ENCODE data around the gene TRERF1. TPM values are rescaled to one million over a fixed set of nuclear protein-coding genes. Genes with fewer than 3 reads are reported as not detected.

The TRERF1 gene
- polyA plus RNA-seq, 3 donors = 0.58 to 10.0 (median 2.0) TPM

GRCh38 chr6:42236682-42237473 is 214.8 kb downstream of the TRERF1 start:
- Histone ChIP-seq H3K4me2 (replicated peaks; ENCODE audit: extremely low read depth, low read length, poor library complexity, severe bottlenecking) (no peak overlapping the region), H3K9me3 (replicated peaks in 1 of 2; ENCODE audit: control insufficient read depth in 1 of 2, insufficient read depth in 1 of 2, low read length in 2 of 2) (no peaks in the 10 kb centered on the region), H3K79me2 (ENCODE audit: insufficient read depth, low read length) (no peaks in the 10 kb centered on the region), H2AFZ (ENCODE audit: insufficient read depth, low read depth, low read length, poor library complexity, severe bottlenecking) (no peak overlapping the region), H3K4me1 (ENCODE audit: control insufficient read depth in 1 of 2, insufficient read depth in 2 of 2, low read length in 2 of 2) (no peaks in the 10 kb centered on the region), H3K36me3 (replicated peaks in 1 of 2; ENCODE audit: control insufficient read depth in 1 of 2, insufficient read depth in 2 of 2, low read length in 2 of 2) (peaks cover 70 to 98% of the 10 kb centered on the region in 2 donors), H3K27me3 (ENCODE audit: control insufficient read depth in 2 of 2, insufficient read depth in 2 of 2, low read length in 2 of 2) (no peaks in the 10 kb centered on the region), H3K4me3 (replicated peaks in 1 of 3; ENCODE audit: low read depth in 2 of 3, low read length in 3 of 3) (no peak overlapping the region), H3K27ac (ENCODE audit: low read depth in 1 of 2, low read length in 2 of 2) (no peak overlapping the region), H4K20me1 (ENCODE audit: insufficient read depth, low read length) (no peaks in the 10 kb centered on the region), H3K9ac (ENCODE audit: insufficient read depth, low read length, poor library complexity, severe bottlenecking) (no peak overlapping the region)
- no peak overlapping the region for H3K4me3 Mint-ChIP-seq
- intact Hi-C loops (cut with micrococcal nuclease) = no loop called here
- no peak for TF ChIP-seq CTCF (IDR thresholded peaks at IDR 0.05)
- H3K36me3 Mint-ChIP-seq = peaks cover 69 to 90% of the 10 kb centered on the region in 2 donors
- H3K9me3 Mint-ChIP-seq = no peaks in the 10 kb centered on the region
- H3K4me1 Mint-ChIP-seq = no peaks in the 10 kb centered on the region
- peak overlapping the region in 1 of 7 donors; percentile 62 for H3K27ac Mint-ChIP-seq
- peaks cover 0 to 2% (median 0%) of the 10 kb centered on the region in 3 donors for H3K27me3 Mint-ChIP-seq (ENCODE audit: low read depth in 3 of 3)
- no peak for DNase-seq
- WGBS (ENCODE audit: insufficient coverage) = 86% methylated on average over 2 of the region's 5 CpGs

DNA sequence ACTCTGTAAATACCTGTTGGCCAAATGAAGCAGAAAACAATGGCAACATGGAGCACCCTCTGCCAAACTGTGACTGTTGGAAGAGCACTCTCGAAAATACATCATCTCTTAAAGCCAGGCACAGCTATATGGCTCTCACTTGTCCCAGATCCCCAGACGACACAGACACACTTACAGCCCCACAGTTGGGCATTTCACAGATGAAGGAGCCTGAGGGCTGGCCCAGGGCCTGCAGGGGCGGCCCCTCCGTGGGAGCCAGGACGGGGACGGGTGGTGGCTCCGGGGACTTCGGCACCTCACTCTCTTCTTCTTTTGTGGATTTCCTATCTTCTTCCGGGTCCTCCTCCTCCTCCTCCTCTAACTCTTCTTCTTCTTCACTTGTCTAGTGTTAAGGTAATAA is 215.7 kb downstream of the TRERF1 start:
- no peak overlapping the region for H3K4me3 Mint-ChIP-seq
- no peak overlapping the region for H2AFZ ChIP-seq (ENCODE audit: insufficient read depth, low read depth, low read length, poor library complexity, severe bottlenecking)
- H3K4me3 ChIP-seq (replicated peaks in 1 of 3; ENCODE audit: low read depth in 2 of 3, low read length in 3 of 3) = no peak overlapping the region

More for the DNA sequence above, 215.7 kb downstream of the TRERF1 start:
- no peaks in the 10 kb centered on the region for H3K4me1 ChIP-seq (ENCODE audit: control insufficient read depth in 1 of 2, insufficient read depth in 2 of 2, low read length in 2 of 2)
- no peaks in the 10 kb centered on the region for H4K20me1 ChIP-seq (ENCODE audit: insufficient read depth, low read length)
- peaks cover 70 to 98% of the 10 kb centered on the region in 2 donors for H3K36me3 ChIP-seq (replicated peaks in 1 of 2; ENCODE audit: control insufficient read depth in 1 of 2, insufficient read depth in 2 of 2, low read length in 2 of 2)
- Mint-ChIP-seq H3K27ac (peak overlapping the region in 3 of 7 donors; percentile 26 to 34 (median 27)), H3K4me1 (no peaks in the 10 kb centered on the region), H3K36me3 (peaks cover 67 to 86% of the 10 kb centered on the region in 2 donors), H3K9me3 (no peaks in the 10 kb centered on the region), H3K27me3 (ENCODE audit: low read depth in 3 of 3) (peaks cover 0 to 2% (median 0%) of the 10 kb centered on the region in 3 donors)
- no peak overlapping the region for H3K9ac ChIP-seq (ENCODE audit: insufficient read depth, low read length, poor library complexity, severe bottlenecking)
- no peak for TF ChIP-seq CTCF (IDR thresholded peaks at IDR 0.05)
- no peak overlapping the region for H3K27ac ChIP-seq (ENCODE audit: low read depth in 1 of 2, low read length in 2 of 2)
- H3K9me3 ChIP-seq (replicated peaks in 1 of 2; ENCODE audit: control insufficient read depth in 1 of 2, insufficient read depth in 1 of 2, low read length in 2 of 2) = no peaks in the 10 kb centered on the region
- WGBS (ENCODE audit: insufficient coverage) = 100% methylated on average over 1 of the region's 9 CpGs
- DNase-seq = no peak
- no peaks in the 10 kb centered on the region for H3K79me2 ChIP-seq (ENCODE audit: insufficient read depth, low read length)
- no peak overlapping the region for H3K4me2 ChIP-seq (replicated peaks; ENCODE audit: extremely low read depth, low read length, poor library complexity, severe bottlenecking)
- intact Hi-C loops (cut with micrococcal nuclease) = no loop called here
- no peaks in the 10 kb centered on the region for H3K27me3 ChIP-seq (ENCODE audit: control insufficient read depth in 2 of 2, insufficient read depth in 2 of 2, low read length in 2 of 2)
